Mucosa of descending colon (tissue), 3 donors: ENCODE measurements around the gene VAMP5. TPM values are rescaled to one million over a fixed set of nuclear protein-coding genes. Genes with fewer than 3 reads are reported as not detected.

Experiments
- ATAC-seq: fragments of 200-7000 bp; cut with Tn5 transposase; one replicate; pipeline ENCODE4 v1.9.1; 2020; ENCODE audit warnings: mild to moderate bottlenecking, moderate library complexity
- DNase-seq, 3 donors: peaks; one replicate each; pipeline ENCODE4 v3.0.0-alpha.2; 2020
- H3K36me3 ChIP-seq: fragments of 200-600 bp; one replicate; pipeline ENCODE4 v1.8.0; 2021; ENCODE audit warnings: low read depth, mild to moderate bottlenecking
- H3K4me1 ChIP-seq: fragments of 200-600 bp; one replicate; pipeline ENCODE4 v1.8.0; 2021; ENCODE audit warnings: low read depth, mild to moderate bottlenecking
- H3K4me3 ChIP-seq: fragments of 200-600 bp; one replicate; pipeline ENCODE4 v1.8.0; 2021; ENCODE audit warnings: mild to moderate bottlenecking
- H3K9me3 ChIP-seq: fragments of 200-600 bp; one replicate; pipeline ENCODE4 v1.8.0; 2021; ENCODE audit warnings: mild to moderate bottlenecking
- CTCF ChIP-seq: fragments of 200-600 bp; IDR thresholded peaks from one replicate; pipeline ENCODE4 v1.8.0; 2022; ENCODE audit warnings: antibody characterized with exemption, mild to moderate bottlenecking
- intact Hi-C, 2 donors: fragments of 100-400 bp; cut with DNase I in 1 of 2; cut with micrococcal nuclease in 1 of 2; formaldehyde crosslinking; loops; one replicate each; pipeline versions ENCODE4 v1.11.0 to v1.11.1; 2022; cut with DNase I, micrococcal nuclease
- total RNA-seq, 3 donors: library from RNA; stranded (reverse); fragmentation: NEBNext Ultra II Directional in 2 of 3; extraction: Animal tissue kit (Norgen Biotek cat#: 25700) in 2 of 3; gene quantifications; one replicate each; pipeline versions ENCODE4 v1.2.1 to v1.2.4, GENCODE V29; 2021 to 2023
- donor health status: DM: no; HTN: no; CAD: no; lungs with moderate emphysema.
- donor health status: DM: no; HTN: no; CAD: no.
- donor health status: DM: no; HTN: yes; CAD: no.

VAMP5 gene
- total RNA-seq, 3 donors from 2014 or later, result 10.8 to 39.3 (median 28.3) TPM

GRCh38 chr2:85594715-85595300 lies 10.6 kb downstream of the VAMP5 start:
- DNase-seq (peak in 1 of 3 donors; percentile 10), ATAC-seq (no peak)
- Histone ChIP-seq H3K9me3 (no peaks in the 10 kb centered on the region), H3K4me3 (peak overlapping the region; percentile 92), H3K4me1 (peaks cover 16% of the 10 kb centered on the region), H3K36me3 (no peaks in the 10 kb centered on the region)
- TF ChIP-seq CTCF, result no peak
- intact Hi-C loops, result no loop called here

- H3K36me3 ChIP-seq, result no peaks in the 10 kb centered on the region
- no peak for TF ChIP-seq CTCF
- ATAC-seq, result peak; percentile 97
- DNase-seq, result peak; percentile 93 to 96 (median 96)
- no peaks in the 10 kb centered on the region for H3K9me3 ChIP-seq
- H3K4me3 ChIP-seq, result peak within 1 kb of the TSS; percentile 92
- H3K4me1 ChIP-seq, result peaks cover 16% of the 10 kb centered on the region
- intact Hi-C loops, result no loop called here
These were observed 11.2 kb downstream of the VAMP5 start, which contains the start of gene RNF181 for GRCh38 chr2:85595301-85596025. Gene RNF181 (plus strand): TSS chr2:85595745. CDS start chr2:85595764, 19 bp downstream.

- intact Hi-C loops, result no loop called here
- DNase-seq (no peak), ATAC-seq (peak; percentile 4)
- Histone ChIP-seq H3K9me3 (no peaks in the 10 kb centered on the region), H3K36me3 (no peaks in the 10 kb centered on the region), H3K4me1 (peaks cover 16% of the 10 kb centered on the region), H3K4me3 (peak overlapping the region; percentile 92)
- no peak for TF ChIP-seq CTCF
These were observed 11.7 kb downstream of the VAMP5 start for GRCh38 chr2:85596026-85596333.

GRCh38 chr2:85596486-85597143 lies 12.4 kb downstream of the VAMP5 start:
- DNase-seq (no peak), ATAC-seq (no peak)
- H3K4me1 ChIP-seq, result peaks cover 21% of the 10 kb centered on the region
- H3K9me3 ChIP-seq, result no peaks in the 10 kb centered on the region
- no peak for TF ChIP-seq CTCF
- no peaks in the 10 kb centered on the region for H3K36me3 ChIP-seq
- intact Hi-C loops, result no loop called here
- no peak overlapping the region for H3K4me3 ChIP-seq

- intact Hi-C loops, result no loop called here
- H3K9me3 ChIP-seq, result no peaks in the 10 kb centered on the region
- H3K4me1 ChIP-seq, result peaks cover 23% of the 10 kb centered on the region
- TF ChIP-seq CTCF, result no peak
- DNase-seq, result no peak
- ATAC-seq, result no peak
- no peaks in the 10 kb centered on the region for H3K36me3 ChIP-seq
- H3K4me3 ChIP-seq, result no peak overlapping the region
These were observed 13.0 kb downstream of the VAMP5 start for GRCh38 chr2:85597241-85597640.
